ENCODE measurements around the gene SHH.

DNA sequence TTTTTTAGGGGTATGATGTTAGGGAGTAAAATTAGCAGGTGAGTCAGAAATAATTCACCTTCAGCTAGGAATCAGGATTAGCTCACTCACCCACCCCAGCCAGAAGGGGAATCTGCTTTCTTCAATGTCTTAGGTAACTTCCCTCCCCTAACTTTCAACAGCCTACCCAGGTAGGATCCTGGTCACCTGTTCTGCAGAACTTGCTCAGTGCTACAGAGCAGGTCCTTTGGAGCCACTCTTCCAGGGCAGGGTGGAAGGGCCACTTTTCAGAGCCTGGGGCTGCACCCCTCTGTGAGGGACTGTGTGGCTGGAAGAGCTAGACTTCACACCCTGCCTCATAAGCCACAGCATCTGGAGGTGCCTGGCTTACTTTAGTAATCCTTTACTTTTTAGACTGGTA is 58.1 kb downstream of the SHH start:
- TF ChIP-seq, protein P1, sequence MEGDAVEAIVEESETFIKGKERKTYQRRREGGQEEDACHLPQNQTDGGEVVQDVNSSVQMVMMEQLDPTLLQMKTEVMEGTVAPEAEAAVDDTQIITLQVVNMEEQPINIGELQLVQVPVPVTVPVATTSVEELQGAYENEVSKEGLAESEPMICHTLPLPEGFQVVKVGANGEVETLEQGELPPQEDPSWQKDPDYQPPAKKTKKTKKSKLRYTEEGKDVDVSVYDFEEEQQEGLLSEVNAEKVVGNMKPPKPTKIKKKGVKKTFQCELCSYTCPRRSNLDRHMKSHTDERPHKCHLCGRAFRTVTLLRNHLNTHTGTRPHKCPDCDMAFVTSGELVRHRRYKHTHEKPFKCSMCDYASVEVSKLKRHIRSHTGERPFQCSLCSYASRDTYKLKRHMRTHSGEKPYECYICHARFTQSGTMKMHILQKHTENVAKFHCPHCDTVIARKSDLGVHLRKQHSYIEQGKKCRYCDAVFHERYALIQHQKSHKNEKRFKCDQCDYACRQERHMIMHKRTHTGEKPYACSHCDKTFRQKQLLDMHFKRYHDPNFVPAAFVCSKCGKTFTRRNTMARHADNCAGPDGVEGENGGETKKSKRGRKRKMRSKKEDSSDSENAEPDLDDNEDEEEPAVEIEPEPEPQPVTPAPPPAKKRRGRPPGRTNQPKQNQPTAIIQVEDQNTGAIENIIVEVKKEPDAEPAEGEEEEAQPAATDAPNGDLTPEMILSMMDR (IDR thresholded peaks at IDR 0.05; ENCODE audit: low read length): no peak
- TF ChIP-seq EZH2 (optimal IDR thresholded peaks at IDR 0.05; ENCODE audit: low read depth, low read length): no peak

All from MM.1S (cell line).